SK-N-SH treated with all-trans-retinoic acid at 6 μM for 48 hours (cell line): ENCODE data around the gene KRT74.

Experiments used
- ATAC-seq: fragments of 200-7000 bp; cut with Tn5 transposase; 3 replicates; pipeline ENCODE4 v1.9.1; 2020; ENCODE audit warnings: mild to moderate bottlenecking, moderate library complexity
- ARNTL ChIP-seq: fragments of 450-650 bp; formaldehyde crosslinking; IDR thresholded peaks from 2 replicates; pipeline ENCODE4 v1.5.0; 2020; ENCODE audit warnings: low read depth, mild to moderate bottlenecking, moderate library complexity, borderline replicate concordance
- BACH2 ChIP-seq: fragments of 250-450 bp; sonication (Bioruptor Pico); IDR thresholded peaks from 2 replicates; pipeline ENCODE4 v1.9.0; 2021; ENCODE audit warnings: mild to moderate bottlenecking, borderline replicate concordance
- CREB5 ChIP-seq: fragments of 250-450 bp; sonication (Bioruptor Pico); IDR thresholded peaks from 2 replicates; pipeline ENCODE4 v1.5.1; 2020; ENCODE audit warnings: low read depth, mild to moderate bottlenecking, moderate library complexity
- CSDC2 ChIP-seq: fragments of 250-450 bp; sonication (Bioruptor Pico); IDR thresholded peaks from 2 replicates; pipeline ENCODE4 v1.5.0; 2020; ENCODE audit warnings: mild to moderate bottlenecking, moderate library complexity
- CSRNP3 ChIP-seq: fragments of 250-450 bp; sonication (Bioruptor Pico); IDR thresholded peaks from 2 replicates; pipeline ENCODE4 v1.5.1; 2021; ENCODE audit warnings: mild to moderate bottlenecking, moderate library complexity
- ESRRG ChIP-seq: fragments of 250-450 bp; sonication (Bioruptor Pico); IDR thresholded peaks from 2 replicates; pipeline ENCODE4 v1.6.1; 2021; ENCODE audit warnings: mild to moderate bottlenecking
- ISL1 ChIP-seq: fragments of 250-450 bp; sonication (Bioruptor Pico); IDR thresholded peaks from 2 replicates; pipeline ENCODE4 v2.1.2; 2022; ENCODE audit warnings: mild to moderate bottlenecking, moderate library complexity
- OSR1 ChIP-seq: fragments of 250-450 bp; sonication (Bioruptor Pico); IDR thresholded peaks from 2 replicates; pipeline ENCODE4 v1.8.0; 2022; ENCODE audit warnings: moderate library complexity, mild to moderate bottlenecking, inconsistent platforms
- PATZ1 ChIP-seq: fragments of 250-450 bp; sonication (Bioruptor Pico); IDR thresholded peaks from 2 replicates; pipeline ENCODE4 v1.8.0; 2020; ENCODE audit warnings: mild to moderate bottlenecking, moderate library complexity, borderline replicate concordance
- POU6F1 ChIP-seq: fragments of 250-450 bp; sonication (Bioruptor Pico); IDR thresholded peaks from 2 replicates; pipeline ENCODE4 v1.8.0; 2021; ENCODE audit warnings: low read depth, mild to moderate bottlenecking, moderate library complexity, borderline replicate concordance
- PPARA ChIP-seq: fragments of 250-450 bp; sonication (Bioruptor Pico); IDR thresholded peaks from 2 replicates; pipeline ENCODE4 v1.5.0; 2020; ENCODE audit warnings: mild to moderate bottlenecking, borderline replicate concordance
- RARB ChIP-seq: fragments of 250-450 bp; sonication (Bioruptor Pico); IDR thresholded peaks from 2 replicates; pipeline ENCODE4 v1.8.0; 2021; ENCODE audit warnings: mild to moderate bottlenecking, moderate library complexity
- SNAI2 ChIP-seq: fragments of 250-450 bp; sonication (Bioruptor Pico); IDR thresholded peaks from 2 replicates; pipeline ENCODE4 v1.5.0; 2020; ENCODE audit warnings: mild to moderate bottlenecking, moderate library complexity
- TCF4 ChIP-seq: fragments of 250-450 bp; sonication (Bioruptor Pico); IDR thresholded peaks from 2 replicates; pipeline ENCODE4 v1.8.0; 2021; ENCODE audit warnings: mild to moderate bottlenecking, moderate library complexity, borderline replicate concordance
- TOX ChIP-seq: fragments of 250-450 bp; sonication (Bioruptor Pico); IDR thresholded peaks from 2 replicates; pipeline ENCODE4 v1.8.0; 2021; ENCODE audit warnings: mild to moderate bottlenecking, moderate library complexity, borderline replicate concordance
- ZC3H10 ChIP-seq: fragments of 250-450 bp; sonication (Bioruptor Pico); IDR thresholded peaks from 2 replicates; pipeline ENCODE4 v1.5.1; 2021; ENCODE audit warnings: mild to moderate bottlenecking, moderate library complexity
- ZFP3 ChIP-seq: fragments of 250-450 bp; sonication (Bioruptor Pico); IDR thresholded peaks from 2 replicates; pipeline ENCODE4 v1.5.0; 2020; ENCODE audit warnings: mild to moderate bottlenecking, moderate library complexity
- ZFP30 ChIP-seq: fragments of 450-650 bp; formaldehyde crosslinking; IDR thresholded peaks from 2 replicates; pipeline ENCODE4 v1.5.0; 2022; ENCODE audit warnings: mild to moderate bottlenecking, moderate library complexity
- ZNF565 ChIP-seq: fragments of 450-650 bp; formaldehyde crosslinking; conservative IDR thresholded peaks from 2 replicates; pipeline ENCODE4 v1.5.0; 2020; ENCODE audit warnings: low read depth, mild to moderate bottlenecking, moderate library complexity
- ZNF70 ChIP-seq: fragments of 450-650 bp; formaldehyde crosslinking; IDR thresholded peaks from 2 replicates; pipeline ENCODE4 v1.5.0; 2020; ENCODE audit warnings: mild to moderate bottlenecking, moderate library complexity
- ZNF8 ChIP-seq: fragments of 450-650 bp; formaldehyde crosslinking; IDR thresholded peaks from 2 replicates; pipeline ENCODE4 v1.5.0; 2020; ENCODE audit warnings: mild to moderate bottlenecking, moderate library complexity

The KRT74 gene

GRCh38 chr12:52559979-52560378 is 13.7 kb downstream of the KRT74 start:
- TF ChIP-seq ZFP3 (CRISPR knock-in tag) = no peak
- no peak for TF ChIP-seq SNAI2 (CRISPR knock-in tag)
- TF ChIP-seq ZFP30 (CRISPR knock-in tag) = no peak
- no peak for TF ChIP-seq CSRNP3
- TF ChIP-seq RARB = no peak
- TF ChIP-seq ZNF565 = no peak
- no peak for TF ChIP-seq CSDC2 (CRISPR knock-in tag)
- no peak for TF ChIP-seq TOX
- TF ChIP-seq POU6F1 (CRISPR knock-in tag) = no peak
- no peak for TF ChIP-seq ISL1 (CRISPR knock-in tag)
- no peak for TF ChIP-seq ARNTL (CRISPR knock-in tag)
- TF ChIP-seq ZNF8 = no peak
- TF ChIP-seq, all 23 proteins: peak for 0
- no peak for ATAC-seq

GRCh38 chr12:52558781-52559445 is 14.7 kb downstream of the KRT74 start:
- no peak for TF ChIP-seq ZFP30 (CRISPR knock-in tag)
- TF ChIP-seq CSRNP3 = no peak
- no peak for TF ChIP-seq OSR1 (CRISPR knock-in tag)
- no peak for TF ChIP-seq RARB
- no peak for TF ChIP-seq ZNF565
- TF ChIP-seq CREB5 (CRISPR knock-in tag) = no peak
- no peak for TF ChIP-seq TCF4 (CRISPR knock-in tag)
- no peak for TF ChIP-seq ARNTL (CRISPR knock-in tag)
- TF ChIP-seq PPARA (CRISPR knock-in tag) = no peak
- no peak for TF ChIP-seq PATZ1 (CRISPR knock-in tag)
- no peak for TF ChIP-seq ISL1 (CRISPR knock-in tag)
- no peak for TF ChIP-seq ZNF8
- no peak for TF ChIP-seq SNAI2 (CRISPR knock-in tag)
- no peak for TF ChIP-seq ZC3H10
- TF ChIP-seq TOX = no peak
- no peak for ATAC-seq

GRCh38 chr12:52557476-52557875 is 16.2 kb downstream of the KRT74 start:
- no peak for ATAC-seq
- TF ChIP-seq CSRNP3 (no peak), ZNF70 (CRISPR knock-in tag) (no peak), POU6F1 (CRISPR knock-in tag) (no peak), PATZ1 (CRISPR knock-in tag) (no peak), ARNTL (CRISPR knock-in tag) (no peak), ZFP3 (CRISPR knock-in tag) (no peak), SNAI2 (CRISPR knock-in tag) (no peak), ISL1 (CRISPR knock-in tag) (no peak), ESRRG (no peak), ZC3H10 (no peak), ZNF565 (no peak), CREB5 (CRISPR knock-in tag) (no peak), BACH2 (CRISPR knock-in tag) (no peak), ZFP30 (CRISPR knock-in tag) (no peak), TOX (no peak)
